DMS 273 (cell line): Measurements from ENCODE around the gene KCNE5.
"Not testable (repeated sequence)": the region's sequence is repeated elsewhere in the genome, so short reads cannot be mapped to it uniquely, and the experiment has no call there.

Experiments
- DNase-seq: peaks from one replicate; lab custom pipeline; 2025; ENCODE audit not compliant: unreplicated experiment; lab: John Stamatoyannopoulos, UW

The KCNE5 gene, protein sequence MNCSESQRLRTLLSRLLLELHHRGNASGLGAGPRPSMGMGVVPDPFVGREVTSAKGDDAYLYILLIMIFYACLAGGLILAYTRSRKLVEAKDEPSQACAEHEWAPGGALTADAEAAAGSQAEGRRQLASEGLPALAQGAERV

DNA sequence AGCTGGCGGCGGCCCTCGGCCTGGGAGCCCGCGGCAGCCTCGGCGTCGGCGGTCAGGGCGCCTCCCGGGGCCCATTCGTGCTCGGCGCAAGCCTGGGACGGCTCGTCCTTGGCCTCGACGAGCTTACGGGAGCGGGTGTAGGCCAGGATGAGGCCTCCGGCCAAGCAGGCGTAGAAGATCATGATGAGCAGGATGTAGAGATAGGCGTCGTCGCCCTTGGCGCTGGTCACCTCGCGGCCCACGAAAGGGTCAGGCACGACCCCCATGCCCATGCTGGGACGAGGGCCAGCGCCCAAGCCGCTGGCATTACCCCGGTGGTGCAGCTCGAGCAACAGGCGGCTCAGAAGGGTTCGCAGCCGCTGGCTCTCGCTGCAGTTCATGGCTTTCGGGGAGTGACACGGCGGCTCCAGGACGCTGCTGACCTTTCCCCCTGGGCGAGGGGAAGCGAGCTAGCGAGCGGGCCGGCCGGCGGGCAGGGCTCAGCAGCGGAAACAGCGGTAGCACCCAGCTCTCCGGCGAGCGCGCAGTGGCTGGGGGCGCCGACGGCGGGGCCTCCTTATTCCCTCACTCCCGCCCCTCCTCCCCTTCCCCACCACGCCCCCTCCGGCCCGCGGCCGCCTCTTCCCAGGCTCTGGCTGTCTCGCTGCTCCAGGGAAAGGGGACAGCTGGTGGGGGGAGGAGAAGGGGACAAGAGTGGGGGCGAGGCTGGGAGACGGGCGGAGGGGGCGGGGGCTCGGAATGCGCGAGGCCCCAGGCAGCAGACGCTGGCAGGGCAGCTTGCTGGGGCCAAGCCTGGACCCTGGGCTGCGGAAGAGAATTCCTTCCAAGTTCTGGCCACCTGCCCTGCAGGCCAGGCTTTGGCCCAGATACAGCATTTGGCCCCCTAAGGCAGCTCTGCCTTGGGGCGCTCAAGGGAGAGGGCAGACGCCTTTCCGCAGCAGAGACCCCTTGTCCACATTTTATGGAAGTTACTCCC lies at the start of gene KCNE5:
KCNE5 (minus strand) TSS at position 532 of the 976 bp plus-strand sequence; CDS start at position 380, 152 bp downstream.
- DNase-seq, result peak; percentile 73

- no peak for DNase-seq
Observed at GRCh38 chrX:109672239-109672638, 47.3 kb upstream of the KCNE5 start.

- not testable (repeated sequence) for DNase-seq
Observed at GRCh38 chrX:109671170-109671569, 46.2 kb upstream of the KCNE5 start.

DNA sequence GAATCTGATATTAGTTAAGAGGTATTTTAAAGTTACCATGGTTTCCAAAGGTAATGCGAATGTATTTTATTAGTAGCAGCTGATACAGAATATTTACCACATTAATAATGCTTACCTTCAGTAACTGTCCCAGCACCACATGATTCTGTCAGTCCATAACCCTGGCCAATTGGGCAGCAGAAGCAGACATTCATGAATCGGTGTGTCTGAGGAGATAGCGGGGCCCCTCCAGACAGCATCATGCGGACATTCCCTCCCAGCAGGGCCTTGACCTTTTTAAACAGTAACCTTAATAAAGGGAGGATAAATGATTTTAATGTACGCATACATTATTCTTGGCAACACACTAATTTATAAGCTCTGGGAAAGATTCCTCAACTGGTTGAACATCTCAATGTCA lies 43.0 kb upstream of the KCNE5 start:
- DNase-seq, result no peak

GRCh38 chrX:109660435-109661143 lies 35.6 kb upstream of the KCNE5 start:
- no peak for DNase-seq

GRCh38 chrX:109658391-109658790 lies 33.4 kb upstream of the KCNE5 start:
- DNase-seq, result no peak

GRCh38 chrX:109657364-109657763 lies 32.4 kb upstream of the KCNE5 start:
- DNase-seq, result not testable (repeated sequence)

- DNase-seq, result no peak
Observed at GRCh38 chrX:109656774-109657173, 31.8 kb upstream of the KCNE5 start.

GRCh38 chrX:109655502-109656201 lies 30.7 kb upstream of the KCNE5 start:
- no peak for DNase-seq

DNA sequence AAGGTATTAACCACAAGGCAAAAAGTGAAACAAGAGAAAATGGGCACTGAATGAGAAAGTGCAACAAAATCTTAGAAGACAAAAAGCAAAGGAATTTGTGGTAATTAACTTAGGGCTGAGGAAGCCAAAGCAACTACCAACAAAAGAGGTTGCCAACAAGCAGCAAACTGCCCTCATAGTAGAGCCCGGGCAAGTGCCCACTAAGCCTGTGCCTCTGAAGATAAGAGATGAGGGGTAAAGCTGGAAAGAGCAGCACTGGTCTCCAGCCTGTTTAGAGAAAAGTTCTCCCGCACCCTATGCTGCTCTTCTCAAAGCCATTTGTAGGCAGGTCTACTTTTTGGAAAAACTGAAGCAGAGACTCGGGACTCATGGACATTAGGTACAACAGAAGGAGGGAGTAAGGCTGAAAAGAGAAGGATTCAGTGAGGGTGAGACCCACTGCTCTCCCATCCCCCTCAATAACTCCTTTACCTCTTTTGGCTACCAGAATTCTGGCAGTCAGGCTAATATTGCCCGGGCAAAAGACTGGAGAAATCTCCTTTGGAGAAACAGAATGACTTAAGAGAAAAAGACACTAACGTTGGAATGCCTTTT lies 29.6 kb upstream of the KCNE5 start:
- no peak for DNase-seq

DNA sequence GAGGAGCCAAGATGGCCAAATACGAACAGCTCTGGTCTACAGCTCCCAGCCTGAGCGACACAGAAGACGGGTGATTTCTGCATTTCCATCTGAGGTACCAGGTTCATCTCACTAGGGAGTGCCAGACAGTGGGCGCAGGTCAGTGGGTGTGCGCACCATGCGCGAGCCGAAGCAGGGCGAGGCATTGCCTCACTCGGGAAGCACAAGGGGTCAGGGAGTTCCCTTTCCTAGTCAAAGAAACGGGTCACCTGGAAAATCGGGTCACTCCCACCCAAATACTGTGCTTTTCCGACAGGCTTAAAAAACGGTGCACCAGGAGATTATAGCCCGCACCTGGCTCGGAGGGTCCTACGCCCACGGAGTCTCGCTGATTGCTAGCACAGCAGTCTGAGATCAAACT lies 19.7 kb upstream of the KCNE5 start:
- not testable (repeated sequence) for DNase-seq

DNA sequence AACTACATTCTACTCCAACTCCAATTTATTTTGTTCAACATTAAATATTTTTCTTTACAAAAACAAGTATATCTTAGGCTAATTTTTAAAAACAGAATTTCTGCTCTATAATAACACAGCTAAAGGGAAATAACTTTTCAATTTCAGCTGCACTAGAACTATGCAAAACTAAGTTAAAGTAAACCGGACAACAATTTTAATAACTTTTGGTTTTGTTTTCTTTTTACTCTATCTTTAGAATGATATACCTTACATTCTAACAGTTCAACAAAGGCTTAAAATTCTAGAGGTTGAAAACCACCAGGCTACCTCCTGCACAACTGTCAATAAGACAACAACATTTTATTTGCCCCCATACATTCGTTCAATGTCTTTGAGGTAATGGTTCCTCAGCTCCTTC lies 18.7 kb upstream of the KCNE5 start:
- no peak for DNase-seq

DNA sequence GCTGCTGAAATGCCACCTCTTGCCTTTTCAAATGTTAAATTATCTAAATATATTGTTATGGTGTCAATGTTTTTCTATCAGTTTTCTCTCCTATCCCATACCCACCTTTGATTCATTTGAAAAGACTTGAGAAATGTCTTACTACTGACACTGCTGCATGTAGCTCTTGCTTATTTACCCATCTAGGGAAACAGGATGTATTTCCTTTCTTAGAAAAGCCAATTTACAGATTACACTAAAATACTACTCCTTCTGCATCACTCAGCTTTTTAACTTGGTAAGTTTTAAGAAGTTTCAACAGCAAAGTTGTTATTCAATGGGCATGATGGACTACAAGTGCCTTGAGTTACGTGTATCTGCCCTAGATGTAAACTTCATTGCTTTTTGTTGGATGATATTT lies 13.2 kb upstream of the KCNE5 start:
- no peak for DNase-seq

GRCh38 chrX:109637477-109637876 lies 12.5 kb upstream of the KCNE5 start:
- not testable (repeated sequence) for DNase-seq

DNA sequence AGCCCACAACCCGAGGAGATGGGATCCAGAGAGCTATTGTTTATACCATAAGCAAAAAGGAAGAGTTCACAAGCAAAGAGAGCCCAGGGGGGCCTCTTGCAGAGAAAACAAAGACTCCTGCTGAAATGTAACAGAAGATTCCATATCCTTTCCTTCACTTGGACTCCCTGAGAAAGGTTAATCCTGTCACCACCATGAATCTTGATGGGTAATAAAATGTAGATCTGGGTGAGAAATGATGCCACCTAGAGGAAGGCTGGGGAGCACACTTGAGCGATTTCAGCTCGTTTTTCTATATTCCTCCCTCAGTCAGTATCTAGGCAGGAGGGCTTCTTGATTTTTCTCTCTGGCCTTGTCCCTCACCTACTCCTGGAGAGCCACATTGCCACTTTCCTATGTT lies 10.2 kb upstream of the KCNE5 start:
- peak; percentile 43 for DNase-seq

GRCh38 chrX:109632906-109633504 lies 8.0 kb upstream of the KCNE5 start:
- DNase-seq, result peak; percentile 60

DNA sequence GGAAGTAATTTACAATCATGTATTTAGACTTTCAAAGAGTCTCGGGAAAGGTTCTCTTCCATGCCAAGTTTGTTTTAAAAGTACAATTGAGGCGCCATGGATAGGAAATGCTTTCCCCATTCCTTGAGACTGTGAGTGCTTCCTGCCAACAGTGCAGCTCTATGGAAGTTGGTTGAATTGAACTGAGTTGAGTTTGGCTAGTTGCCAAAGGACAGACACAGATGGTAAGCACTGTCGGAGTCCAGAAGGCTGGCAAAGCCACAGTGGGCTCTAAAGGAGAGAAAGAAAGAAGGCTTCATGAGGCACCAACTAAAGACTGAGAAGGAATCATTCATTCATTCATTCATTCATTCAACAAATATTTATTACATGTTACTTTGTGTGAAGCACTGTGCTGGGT lies 4.3 kb upstream of the KCNE5 start:
- peak; percentile 86 for DNase-seq

- DNase-seq, result no peak
Observed at GRCh38 chrX:109626637-109627036, 1.7 kb upstream of the KCNE5 start.

- DNase-seq, result no peak
Observed at GRCh38 chrX:109623997-109624396, 975 bp downstream of the KCNE5 start.

- no peak for DNase-seq
Observed at GRCh38 chrX:109622270-109622669, 2.7 kb downstream of the KCNE5 start.
